NCI-H128 (cell line): ENCODE data around the gene SLC5A9.
"Not testable (repeated sequence)": the region's sequence is repeated elsewhere in the genome, so short reads cannot be mapped to it uniquely, and the experiment has no call there.

Experiments used
- DNase-seq: peaks from one replicate; lab custom pipeline; 2025; ENCODE audit not compliant: unreplicated experiment; lab: John Stamatoyannopoulos, UW

SLC5A9 gene

DNA sequence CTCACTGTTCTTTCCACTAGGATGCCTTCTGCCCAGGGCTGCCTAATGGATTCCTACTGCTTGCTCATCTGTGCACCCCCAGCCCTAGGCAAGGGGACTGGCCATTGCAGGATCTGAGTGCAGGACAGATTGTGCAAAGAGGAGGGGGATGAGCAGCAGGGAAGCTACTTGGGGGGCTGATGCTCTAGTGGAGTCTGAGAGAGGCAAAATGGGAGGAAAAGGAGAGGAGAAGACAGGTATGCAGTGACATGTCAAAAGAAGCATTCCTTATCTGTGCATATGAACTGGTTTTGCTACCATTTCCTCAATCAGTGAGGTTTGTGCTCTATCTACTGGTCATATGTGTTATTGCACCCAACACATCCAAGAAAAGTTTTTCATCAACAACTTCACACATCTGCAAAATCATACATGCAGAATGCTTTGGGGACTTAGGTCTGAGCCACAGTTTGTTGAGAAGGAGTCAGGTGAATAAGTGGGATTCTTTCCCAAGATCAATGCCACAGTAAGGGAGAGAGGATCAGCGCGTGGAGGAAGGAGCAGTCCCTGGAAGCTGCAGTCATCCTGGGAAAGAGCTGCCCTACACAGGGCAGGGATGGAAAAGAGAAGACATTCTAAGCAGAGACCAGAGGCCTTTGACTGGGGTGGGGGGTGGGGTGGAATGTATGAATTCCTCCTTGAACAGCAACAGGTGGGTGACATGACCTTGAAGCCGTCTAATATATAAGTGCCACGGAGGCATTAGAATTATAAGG, 14.4 kb downstream of the SLC5A9 start:
- DNase-seq, result no peak

GRCh38 chr1:48242141-48242736, 19.7 kb downstream of the SLC5A9 start:
- DNase-seq, result no peak

DNA sequence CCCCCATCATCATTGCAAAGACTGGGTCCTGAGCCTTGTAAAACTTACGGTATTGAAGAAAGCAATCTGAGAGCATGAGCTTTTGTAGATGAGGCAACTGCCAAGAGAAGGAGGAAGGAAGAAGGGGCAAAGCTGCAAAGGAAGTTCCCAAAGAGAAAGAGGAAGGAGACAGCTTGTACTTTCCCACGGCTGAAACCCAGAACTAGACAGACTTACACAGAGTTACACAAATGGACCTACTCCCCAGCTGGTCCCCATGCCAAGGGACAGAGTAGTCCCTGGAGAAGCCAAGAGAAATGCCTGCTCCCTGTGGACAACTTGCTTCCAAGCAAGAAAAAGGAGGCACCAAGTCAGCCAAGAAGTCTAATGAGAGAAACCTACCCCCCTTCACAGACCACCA, 22.6 kb downstream of the SLC5A9 start:
- DNase-seq, result no peak

GRCh38 chr1:48246727-48247126, 24.2 kb downstream of the SLC5A9 start:
- DNase-seq, result no peak

DNA sequence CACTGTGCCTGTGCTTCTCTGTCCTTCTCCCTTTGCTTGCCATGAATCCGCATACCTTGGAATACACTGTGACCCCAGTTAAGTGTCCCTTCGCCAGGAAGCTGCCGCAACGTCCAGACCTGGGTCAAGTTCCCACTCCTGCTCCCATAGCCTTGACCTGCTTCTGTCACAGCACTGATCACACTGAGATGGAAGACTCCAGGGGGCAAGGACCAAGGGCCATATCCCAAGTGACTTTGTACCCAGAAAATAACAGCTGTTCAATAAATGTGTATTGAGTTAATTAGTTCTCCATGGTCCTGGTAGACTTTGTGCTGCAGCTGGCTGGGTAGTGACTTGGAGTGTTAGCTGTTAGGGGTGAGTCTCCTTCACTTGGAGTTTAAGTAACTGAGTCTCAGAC, 25.8 kb downstream of the SLC5A9 start:
- DNase-seq, result no peak

- no peak for DNase-seq
Measured at GRCh38 chr1:48249868-48250267, 27.4 kb downstream of the SLC5A9 start.

- DNase-seq, result no peak
Measured at GRCh38 chr1:48250572-48250971, 28.1 kb downstream of the SLC5A9 start.

- no peak for DNase-seq
Measured at GRCh38 chr1:48251323-48251722, 28.8 kb downstream of the SLC5A9 start.

DNA sequence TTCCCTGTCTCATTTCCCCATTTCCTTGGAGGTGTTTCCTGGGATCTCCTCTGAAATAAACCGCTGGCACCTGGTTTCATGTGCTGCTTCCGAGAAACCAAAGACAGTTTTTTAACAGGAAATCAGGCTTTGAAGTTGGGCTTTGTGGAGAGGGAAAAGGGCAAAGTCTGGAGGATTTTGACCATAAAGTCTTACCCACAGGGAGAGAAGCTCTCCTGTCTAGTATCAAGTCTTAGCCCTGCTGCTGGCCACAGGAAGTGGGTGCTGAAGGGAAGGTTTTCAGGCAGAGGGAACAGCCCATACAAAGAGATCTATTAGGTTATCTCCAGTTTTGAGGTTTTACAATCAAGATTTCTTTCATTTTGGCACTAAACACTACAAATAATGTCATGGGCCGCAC, 29.3 kb downstream of the SLC5A9 start:
- DNase-seq, result no peak

- no peak for DNase-seq
Measured at GRCh38 chr1:48254254-48254653, 31.7 kb downstream of the SLC5A9 start.

DNA sequence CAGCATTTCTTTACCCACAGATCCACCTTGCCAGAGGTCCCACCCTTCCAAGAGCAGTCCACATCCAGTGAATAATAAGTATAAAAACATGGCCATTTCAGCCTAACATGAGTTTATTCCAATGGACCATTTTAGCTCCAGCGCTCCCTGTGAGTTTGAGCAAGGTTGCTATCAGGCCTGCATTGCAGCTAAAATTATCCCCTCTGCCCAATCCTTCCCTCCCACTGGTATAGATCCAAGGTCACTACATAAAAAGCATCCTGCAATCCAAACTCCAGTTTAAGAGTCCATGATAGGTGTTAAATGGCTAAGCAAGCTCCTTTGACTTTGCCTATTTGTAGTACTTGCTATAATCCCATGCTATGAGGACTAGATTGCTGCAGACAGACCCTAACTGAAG, 35.6 kb downstream of the SLC5A9 start:
- DNase-seq, result no peak

DNA sequence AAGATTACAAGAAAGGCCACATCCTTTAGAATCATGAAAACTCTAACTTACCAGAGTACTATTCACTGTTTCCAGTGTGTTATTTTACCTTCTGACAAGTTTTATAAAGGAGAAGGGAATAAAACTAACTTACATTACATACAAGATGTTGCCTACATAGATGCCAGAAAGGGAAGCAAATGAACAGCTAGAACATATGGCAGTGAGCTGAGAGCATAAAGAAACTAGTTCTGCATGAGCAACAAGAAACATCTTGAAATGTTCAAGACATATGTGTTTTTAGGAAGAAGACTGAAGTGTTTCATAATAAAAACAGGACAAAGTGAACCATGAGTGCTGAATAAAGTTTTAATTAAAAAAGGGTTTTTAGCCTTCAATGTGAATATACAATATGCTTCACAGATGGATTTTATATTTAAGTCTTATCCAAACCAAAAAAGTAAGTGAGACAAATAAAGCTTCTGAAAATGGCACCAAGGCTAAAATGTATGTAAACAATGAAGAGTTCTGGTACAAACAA, 39.4 kb downstream of the SLC5A9 start:
- DNase-seq, result no peak

DNA sequence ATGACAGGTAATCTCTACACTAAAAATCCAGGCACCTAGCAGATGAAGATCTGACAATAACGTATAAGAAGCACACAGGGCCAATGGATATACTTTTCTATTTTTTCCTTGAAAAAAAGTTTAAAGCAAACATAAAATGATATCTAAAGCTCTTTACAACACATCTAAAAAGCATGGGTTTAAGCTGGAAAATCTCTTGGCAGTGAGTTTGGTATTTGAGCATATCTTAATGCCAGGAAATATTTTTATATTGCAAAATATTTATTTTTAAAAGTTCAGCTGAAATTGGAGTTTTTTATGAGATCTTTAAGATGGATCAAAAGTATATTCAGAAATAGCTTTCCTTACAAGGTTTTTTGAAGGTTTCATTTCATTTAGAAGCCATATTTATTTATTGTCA, 40.5 kb downstream of the SLC5A9 start:
- no peak for DNase-seq

- DNase-seq, result no peak
Measured at GRCh38 chr1:48266576-48266975, 44.1 kb downstream of the SLC5A9 start.

- DNase-seq, result not testable (repeated sequence)
Measured at GRCh38 chr1:48277437-48277836, 54.9 kb downstream of the SLC5A9 start.

DNA sequence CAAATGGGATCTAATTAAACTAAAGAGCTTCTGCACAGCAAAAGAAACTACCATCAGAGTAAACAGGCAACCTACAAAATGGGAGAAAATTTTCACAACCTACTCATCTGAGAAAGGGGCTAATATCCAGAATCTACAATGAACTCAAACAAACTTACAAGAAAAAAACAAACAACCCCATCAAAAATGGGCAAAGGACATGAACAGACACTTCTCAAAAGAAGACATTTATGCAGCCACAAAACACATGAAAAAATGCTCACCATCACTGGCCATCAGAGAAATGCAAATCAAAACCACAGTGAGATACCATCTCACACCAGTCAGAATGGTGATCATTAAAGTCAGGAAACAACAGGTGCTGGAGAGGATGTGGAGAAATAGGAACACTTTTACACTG, 59.8 kb downstream of the SLC5A9 start:
- DNase-seq, result not testable (repeated sequence)

DNA sequence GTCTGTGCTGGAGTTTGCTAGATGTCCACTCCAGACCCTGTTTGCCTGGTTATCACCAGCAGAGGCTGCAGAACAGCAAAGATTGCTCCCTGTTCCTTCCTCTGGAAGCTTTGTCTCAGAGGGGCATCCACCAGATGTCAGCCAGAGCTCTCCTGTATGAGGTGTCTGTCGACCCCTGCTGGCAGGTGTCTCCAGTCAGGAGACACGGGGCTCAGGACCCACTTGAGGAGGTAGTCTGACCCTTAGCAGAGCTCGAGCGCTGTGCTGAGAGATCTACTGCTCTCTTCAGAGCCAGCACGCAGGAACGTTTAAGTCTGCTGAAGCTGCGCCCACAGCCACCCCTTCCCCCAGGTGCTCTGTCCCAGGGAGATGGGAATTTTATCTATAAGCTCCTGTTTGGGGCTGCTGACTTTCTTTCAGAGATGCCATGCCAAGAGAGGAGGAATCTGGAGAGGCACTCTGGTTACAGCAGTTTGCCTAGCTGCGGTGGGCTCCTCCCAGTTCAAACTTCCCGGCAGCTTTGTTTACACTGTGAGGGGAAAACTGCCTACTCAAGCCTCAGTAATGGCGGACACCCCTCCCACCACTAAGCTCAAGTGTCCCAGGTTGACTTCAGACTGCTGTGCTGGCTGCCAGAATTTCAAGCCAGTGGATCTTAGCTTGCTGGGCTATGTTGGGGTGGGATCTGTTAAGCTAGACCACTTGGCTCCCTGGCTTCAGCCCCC, 62.3 kb downstream of the SLC5A9 start:
- DNase-seq, result not testable (repeated sequence)

GRCh38 chr1:48285525-48285924, 63.0 kb downstream of the SLC5A9 start:
- no peak for DNase-seq

DNA sequence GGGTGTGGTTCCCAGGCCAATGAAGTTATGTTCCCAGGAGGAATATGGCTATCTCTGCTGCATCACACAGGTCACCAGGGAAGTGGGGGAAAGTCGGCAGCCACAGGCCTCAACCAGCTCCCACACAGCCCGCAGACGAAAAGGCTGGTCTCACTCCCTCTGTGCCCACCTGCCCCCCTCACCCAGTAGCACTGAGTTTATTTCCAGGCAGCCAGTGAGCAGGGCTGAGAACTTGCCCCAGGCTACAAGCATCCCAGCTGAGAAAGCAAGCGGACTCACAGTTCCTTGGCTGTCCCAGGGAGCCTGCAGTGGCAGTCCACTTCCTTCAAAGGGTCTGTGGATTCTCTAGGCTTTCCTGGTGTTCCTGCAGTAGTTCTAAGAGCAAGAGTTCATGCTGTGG, 68.9 kb downstream of the SLC5A9 start:
- no peak for DNase-seq

- no peak for DNase-seq
Measured at GRCh38 chr1:48292706-48293105, 70.2 kb downstream of the SLC5A9 start.

- not testable (repeated sequence) for DNase-seq
Measured at GRCh38 chr1:48294094-48294493, 71.6 kb downstream of the SLC5A9 start.

DNA sequence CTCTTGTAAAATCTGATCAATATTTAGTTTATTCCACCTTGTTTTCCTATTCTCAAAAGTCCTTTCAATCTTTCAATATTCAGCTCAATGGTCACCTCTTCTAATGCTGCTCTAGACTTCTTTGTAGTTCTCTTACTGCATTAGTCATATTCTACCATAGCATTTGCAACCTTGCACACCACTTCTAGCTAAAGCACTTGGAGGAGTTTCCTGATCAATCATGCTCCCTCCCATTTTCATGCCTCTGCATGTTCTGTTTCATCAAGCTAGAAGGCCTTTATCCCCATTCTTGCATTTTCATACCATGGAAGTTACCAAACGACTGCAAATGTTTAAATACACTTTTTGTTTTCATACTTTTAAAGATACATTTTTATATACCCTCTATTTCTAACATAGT, 72.1 kb downstream of the SLC5A9 start:
- DNase-seq, result no peak
